ENCODE results near the gene ANKRD11.
"Not testable (repeated sequence)": the region's sequence is repeated elsewhere in the genome, so short reads cannot be mapped to it uniquely, and the experiment has no call there.

ANKRD11 gene

GRCh38 chr16:89333401-89334001, 156.9 kb downstream of the ANKRD11 start:
- peak; percentile 32 for DNase-seq (ENCODE audit: low spot score)
- not testable (repeated sequence) for FAIRE-seq

GRCh38 chr16:89332902-89333245, 157.5 kb downstream of the ANKRD11 start:
- no peak for DNase-seq (ENCODE audit: low spot score)
- no peak for FAIRE-seq

GRCh38 chr16:89332243-89332901, 158.0 kb downstream of the ANKRD11 start:
- FAIRE-seq (no peak), DNase-seq (ENCODE audit: low spot score) (no peak)

GRCh38 chr16:89331371-89332109, 158.8 kb downstream of the ANKRD11 start:
- FAIRE-seq (no peak), DNase-seq (ENCODE audit: low spot score) (no peak)

- peak; percentile 90 for DNase-seq (ENCODE audit: low spot score)
- FAIRE-seq: peak; percentile 68
Measured at GRCh38 chr16:89330177-89330856, 160.0 kb downstream of the ANKRD11 start.

- FAIRE-seq; DNase-seq (ENCODE audit: low spot score): not testable (repeated sequence)
Measured at GRCh38 chr16:89329830-89330176, 160.6 kb downstream of the ANKRD11 start.

GRCh38 chr16:89328412-89329400, 161.7 kb downstream of the ANKRD11 start:
- not testable (repeated sequence) for DNase-seq (ENCODE audit: low spot score); FAIRE-seq

- DNase-seq (ENCODE audit: low spot score) (no peak), FAIRE-seq (no peak)
Measured at GRCh38 chr16:89326721-89327120, 163.6 kb downstream of the ANKRD11 start.

- no peak for FAIRE-seq
- peak; percentile 51 for DNase-seq (ENCODE audit: low spot score)
Measured at GRCh38 chr16:89325861-89326471, 164.4 kb downstream of the ANKRD11 start.

GRCh38 chr16:89324056-89325010, 166.0 kb downstream of the ANKRD11 start:
- FAIRE-seq: no peak

GRCh38 chr16:89323120-89323960, 167.0 kb downstream of the ANKRD11 start:
- FAIRE-seq (no peak), DNase-seq (ENCODE audit: low spot score) (no peak)

More at GRCh38 chr16:89324056-89325010, 166.0 kb downstream of the ANKRD11 start:
- DNase-seq (ENCODE audit: low spot score): peak; percentile 55

- DNase-seq (ENCODE audit: low spot score) (peak; percentile 44), FAIRE-seq (no peak)
Measured at GRCh38 chr16:89322321-89323119, 167.8 kb downstream of the ANKRD11 start.

- FAIRE-seq (peak; percentile 2), DNase-seq (ENCODE audit: low spot score) (peak; percentile 79)
Measured at GRCh38 chr16:89320782-89321501, 169.4 kb downstream of the ANKRD11 start.

GRCh38 chr16:89319886-89320781, 170.2 kb downstream of the ANKRD11 start:
- DNase-seq (ENCODE audit: low spot score) (peak; percentile 80), FAIRE-seq (peak; percentile 73)

GRCh38 chr16:89319631-89319885, 170.8 kb downstream of the ANKRD11 start:
- DNase-seq (ENCODE audit: low spot score) (no peak), FAIRE-seq (no peak)

All from RCC 7860 (cell line).